Right hindlimb (tissue), 1 donor: ENCODE results near the gene PCGF3.
"Not testable (repeated sequence)": the region's sequence is repeated elsewhere in the genome, so short reads cannot be mapped to it uniquely, and the experiment has no call there.

Experiments
- DNase-seq: peaks from one replicate; pipeline ENCODE4 v3.0.0-alpha.2; 2018

Gene PCGF3

DNA sequence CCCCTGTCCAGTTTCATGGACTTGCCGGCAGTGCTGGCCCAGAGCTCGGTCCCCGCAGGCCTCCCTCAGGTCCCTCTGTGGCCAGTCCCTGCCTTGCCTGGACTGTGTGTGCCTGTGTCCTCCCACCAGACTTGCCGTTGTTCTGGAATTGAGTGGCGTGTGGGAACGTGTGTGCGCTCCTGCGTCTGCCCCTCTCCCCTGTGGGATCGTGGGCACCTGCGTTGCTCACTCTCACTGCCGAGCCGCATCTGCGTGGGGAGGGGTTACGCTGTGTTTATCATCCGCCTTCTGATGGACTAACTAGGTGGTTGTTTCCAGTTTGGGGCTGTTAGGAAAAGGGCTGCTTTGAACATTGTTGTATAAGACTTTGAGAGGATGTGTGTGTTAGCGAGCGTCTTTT, 21.2 kb downstream of the PCGF3 start:
- DNase-seq = no peak

DNA sequence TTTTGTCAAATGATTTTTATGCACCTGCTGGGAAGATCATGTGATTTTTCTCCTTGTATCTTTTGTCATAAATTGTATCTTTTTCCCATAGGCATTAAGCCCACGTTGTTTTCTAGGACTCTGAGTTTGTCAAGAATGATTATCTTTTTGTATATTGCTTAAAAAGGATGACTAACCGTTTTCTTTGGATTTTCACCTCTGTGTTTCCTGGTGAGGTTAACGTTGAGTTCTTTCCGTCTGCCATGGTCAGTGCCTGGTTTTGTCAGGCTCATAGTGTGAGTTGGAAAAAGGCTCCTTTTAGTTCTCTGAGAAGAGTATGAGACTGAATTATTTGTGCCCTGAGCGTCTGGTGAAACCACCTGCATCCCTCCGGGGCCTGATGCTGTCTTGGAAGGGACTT, 21.9 kb downstream of the PCGF3 start:
- DNase-seq = no peak

DNA sequence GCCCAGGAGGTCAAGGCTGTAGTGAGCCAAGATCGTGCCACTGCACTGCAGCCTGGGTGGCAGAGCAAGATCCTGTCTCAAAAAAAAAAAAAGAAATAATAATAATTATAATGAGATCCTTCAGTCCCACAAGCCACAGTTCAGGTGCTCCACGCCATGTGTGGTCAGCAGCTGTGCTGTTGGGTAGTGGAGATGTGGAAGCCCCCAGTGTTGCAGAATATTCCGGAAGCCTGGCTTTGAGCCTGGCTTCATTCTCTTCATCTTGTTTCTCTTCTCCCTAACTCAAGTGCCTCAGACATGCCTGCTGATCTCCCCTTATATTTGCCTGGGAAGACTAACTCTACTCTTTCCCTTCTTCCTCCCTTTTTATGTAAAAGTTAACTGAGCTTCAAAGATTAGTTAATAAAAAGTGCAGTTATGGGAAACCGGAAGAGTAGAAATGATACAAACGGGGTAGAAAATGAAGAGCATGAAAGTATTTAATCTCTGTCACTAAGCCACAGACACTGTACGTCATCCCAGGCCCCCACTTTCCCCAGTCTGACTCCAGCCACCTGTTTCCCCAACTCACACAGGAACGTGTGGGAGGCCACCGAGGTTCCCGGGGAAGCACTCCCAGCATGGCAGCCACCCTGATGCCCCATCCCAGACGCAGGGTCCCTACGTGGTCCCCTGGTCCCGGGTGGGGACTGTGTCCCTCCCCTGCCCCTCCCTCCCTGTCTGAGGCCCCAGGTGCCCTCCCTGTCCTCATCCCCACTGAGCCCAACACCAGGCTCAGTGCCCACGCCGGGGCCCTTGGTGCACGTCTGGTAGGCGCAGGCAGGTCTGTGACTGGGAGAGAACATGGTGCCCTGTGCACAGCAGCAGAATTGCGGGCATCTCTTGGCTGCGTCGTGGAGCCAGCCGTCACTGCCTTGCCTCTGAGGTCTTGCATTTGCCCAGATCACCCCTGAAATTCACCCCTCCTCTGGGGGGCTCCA, 24.0 kb downstream of the PCGF3 start:
- DNase-seq = no peak

- DNase-seq = no peak
Observed at GRCh38 chr4:730511-730910, 24.9 kb downstream of the PCGF3 start.

DNA sequence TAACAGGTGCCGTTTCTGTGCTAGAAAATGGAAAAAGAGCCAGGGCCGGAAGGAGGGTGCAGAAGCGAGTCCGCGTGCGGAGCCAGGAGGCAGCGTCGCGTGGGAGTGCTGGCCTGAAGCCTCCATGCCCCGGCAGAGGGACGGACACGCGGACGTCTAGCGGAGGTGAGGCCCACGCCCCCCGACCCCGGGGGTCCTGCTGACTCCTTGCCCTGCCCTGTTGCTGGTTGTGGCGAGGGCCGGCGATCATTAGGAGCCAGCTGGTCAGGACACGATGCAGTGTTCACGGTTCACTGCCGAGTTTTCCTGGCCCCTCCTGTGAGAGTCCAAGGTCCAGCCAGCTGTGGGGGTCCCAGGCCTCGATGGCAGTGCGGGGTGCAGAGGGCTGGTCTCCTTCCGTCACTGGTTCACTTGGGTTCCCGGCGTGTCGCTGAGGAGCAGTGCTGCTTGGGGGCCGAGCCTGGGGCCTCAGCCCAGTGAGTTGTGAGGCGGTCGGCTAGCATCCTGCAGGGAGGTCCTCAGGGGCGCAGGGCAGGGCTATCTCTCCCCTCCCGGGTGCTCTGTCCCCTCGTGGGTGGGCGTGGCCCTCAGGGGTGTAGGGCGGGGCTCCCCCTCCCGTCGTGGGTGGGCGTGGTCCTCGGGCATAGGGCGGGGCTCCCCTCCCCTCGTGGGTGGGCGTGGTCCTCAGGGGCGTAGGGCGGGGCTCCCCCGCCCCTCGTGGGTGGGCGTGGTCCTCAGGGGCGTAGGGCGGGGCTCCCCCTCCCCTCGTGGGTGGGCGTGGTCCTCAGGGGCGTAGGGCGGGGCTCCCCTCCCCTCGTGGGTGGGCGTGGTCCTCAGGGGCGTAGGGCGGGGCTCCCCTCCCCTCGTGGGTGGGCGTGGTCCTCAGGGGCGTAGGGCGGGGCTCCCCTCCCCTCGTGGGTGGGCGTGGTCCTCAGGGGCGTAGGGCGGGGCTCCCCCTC, 25.6 kb downstream of the PCGF3 start:
- DNase-seq = not testable (repeated sequence)

- DNase-seq = not testable (repeated sequence)
Observed at GRCh38 chr4:731954-732353, 26.3 kb downstream of the PCGF3 start.

DNA sequence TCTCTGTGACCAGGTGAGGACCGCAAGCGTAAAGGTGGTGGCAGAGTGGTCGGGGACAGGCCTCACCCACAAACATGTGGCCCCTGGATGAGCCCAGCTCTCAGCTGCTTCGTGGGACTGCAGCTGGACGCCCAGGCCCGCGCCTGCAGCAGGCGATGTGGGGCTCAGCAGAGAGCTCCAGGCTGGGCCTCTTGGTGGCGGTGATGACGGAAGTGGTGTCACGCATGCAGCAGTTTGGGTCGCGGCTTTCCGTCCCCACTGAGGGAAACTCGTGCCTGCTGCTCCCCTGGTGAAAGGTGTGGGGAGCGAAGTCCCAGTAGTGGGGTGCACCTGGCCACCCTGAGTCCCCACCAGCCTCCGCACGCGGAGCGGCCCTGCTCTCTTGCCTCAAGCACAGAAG, 26.9 kb downstream of the PCGF3 start:
- no peak for DNase-seq

DNA sequence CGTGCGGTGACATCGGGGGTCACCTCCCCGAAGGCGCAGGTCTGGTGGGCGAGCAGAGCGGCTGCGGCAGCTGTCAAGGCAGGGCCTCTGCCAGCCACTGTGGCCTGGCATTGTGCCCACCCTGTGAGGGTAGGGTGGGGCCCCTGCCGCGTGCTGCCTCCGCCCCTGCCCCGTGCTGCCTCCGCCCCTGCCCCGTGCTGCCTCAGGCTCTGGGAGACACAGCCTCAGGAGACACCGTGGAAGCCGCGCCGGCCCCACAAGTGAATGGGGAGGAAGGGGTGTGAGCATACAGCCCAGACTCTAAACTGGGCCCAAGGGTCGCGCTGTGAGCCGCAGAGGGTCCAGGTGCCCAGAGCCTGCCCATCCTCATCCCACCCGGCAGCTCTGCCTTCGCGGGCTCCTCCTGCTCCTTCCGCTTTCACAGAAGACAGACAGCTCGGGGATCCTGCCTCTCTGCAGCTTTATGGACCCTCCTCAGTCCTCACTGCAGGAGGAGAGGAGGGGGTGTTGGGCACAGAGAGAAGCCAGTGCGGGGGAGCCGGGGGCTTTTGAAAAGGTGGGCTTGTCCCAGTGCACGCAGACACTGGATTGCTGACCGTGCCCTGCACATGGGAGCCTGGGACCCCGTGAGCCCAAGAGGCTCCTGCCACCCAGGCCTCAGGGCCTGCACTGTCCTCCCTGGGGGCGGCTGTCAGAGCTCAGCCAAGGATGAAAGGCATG, 27.4 kb downstream of the PCGF3 start:
- DNase-seq = peak; percentile 55

DNA sequence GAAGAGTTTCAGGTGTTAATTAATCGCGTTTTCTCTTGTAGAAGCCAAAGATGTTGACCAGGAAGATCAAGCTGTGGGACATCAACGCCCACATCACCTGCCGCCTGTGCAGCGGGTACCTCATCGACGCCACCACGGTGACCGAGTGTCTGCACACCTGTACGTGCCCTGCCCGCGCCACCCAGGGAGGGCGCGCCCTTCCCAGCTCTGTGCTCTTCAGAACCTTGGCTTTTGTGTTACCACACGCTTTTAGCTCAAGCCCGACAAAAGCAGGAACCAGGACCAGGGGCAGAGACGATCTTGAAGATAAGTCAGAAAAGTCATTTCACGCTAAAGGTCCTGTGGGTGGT, 28.0 kb downstream of the PCGF3 start:
- DNase-seq = no peak

DNA sequence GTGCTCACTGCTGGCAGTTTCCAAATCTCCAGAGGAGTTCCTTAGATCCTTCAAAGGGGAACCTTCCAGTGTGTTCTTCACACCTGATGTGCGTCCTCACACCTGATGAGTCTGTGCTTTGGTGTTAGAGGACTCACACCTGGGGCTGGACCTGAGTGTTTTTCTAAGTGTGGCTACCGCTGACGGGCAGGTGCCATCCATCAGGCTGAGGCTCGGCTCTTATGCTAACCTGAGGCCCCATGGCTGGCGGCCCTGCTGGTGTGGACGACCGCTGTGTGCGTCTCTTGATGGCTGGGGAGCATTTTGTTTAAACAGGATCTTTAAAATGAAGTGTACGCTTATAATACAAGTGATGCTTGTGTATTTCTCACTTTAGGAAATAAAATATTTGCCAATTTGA, 28.4 kb downstream of the PCGF3 start:
- no peak for DNase-seq

GRCh38 chr4:734951-735350, 29.3 kb downstream of the PCGF3 start:
- DNase-seq = no peak

- no peak for DNase-seq
Observed at GRCh38 chr4:735583-735982, 30.0 kb downstream of the PCGF3 start.

GRCh38 chr4:736561-736960, 30.9 kb downstream of the PCGF3 start:
- not testable (repeated sequence) for DNase-seq

GRCh38 chr4:738781-739280, 33.2 kb downstream of the PCGF3 start:
- no peak for DNase-seq

DNA sequence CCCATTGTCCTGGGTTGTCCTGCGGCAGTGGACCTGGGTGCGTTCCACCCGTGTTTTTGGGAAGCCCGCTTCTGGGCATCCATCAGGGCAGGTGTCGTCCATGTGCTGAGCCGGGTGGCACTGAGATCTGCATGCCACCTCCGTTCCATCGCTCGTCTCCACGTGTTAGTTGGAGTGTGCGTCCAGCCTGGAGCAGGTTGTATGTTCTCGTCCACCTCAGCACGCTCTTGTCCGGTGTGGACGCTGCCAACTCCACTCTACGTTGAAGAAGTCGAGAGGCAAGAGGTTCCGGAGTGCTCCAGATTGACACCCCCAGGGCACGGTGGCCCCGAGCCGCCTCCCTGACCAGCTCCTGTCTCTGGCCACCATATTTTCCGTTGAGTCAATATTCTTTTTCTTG, 33.9 kb downstream of the PCGF3 start:
- DNase-seq = no peak

GRCh38 chr4:740011-740410, 34.4 kb downstream of the PCGF3 start:
- DNase-seq = no peak

- DNase-seq = no peak
Observed at GRCh38 chr4:740656-741282, 35.1 kb downstream of the PCGF3 start.

- no peak for DNase-seq
Observed at GRCh38 chr4:742096-742741, 36.6 kb downstream of the PCGF3 start.

DNA sequence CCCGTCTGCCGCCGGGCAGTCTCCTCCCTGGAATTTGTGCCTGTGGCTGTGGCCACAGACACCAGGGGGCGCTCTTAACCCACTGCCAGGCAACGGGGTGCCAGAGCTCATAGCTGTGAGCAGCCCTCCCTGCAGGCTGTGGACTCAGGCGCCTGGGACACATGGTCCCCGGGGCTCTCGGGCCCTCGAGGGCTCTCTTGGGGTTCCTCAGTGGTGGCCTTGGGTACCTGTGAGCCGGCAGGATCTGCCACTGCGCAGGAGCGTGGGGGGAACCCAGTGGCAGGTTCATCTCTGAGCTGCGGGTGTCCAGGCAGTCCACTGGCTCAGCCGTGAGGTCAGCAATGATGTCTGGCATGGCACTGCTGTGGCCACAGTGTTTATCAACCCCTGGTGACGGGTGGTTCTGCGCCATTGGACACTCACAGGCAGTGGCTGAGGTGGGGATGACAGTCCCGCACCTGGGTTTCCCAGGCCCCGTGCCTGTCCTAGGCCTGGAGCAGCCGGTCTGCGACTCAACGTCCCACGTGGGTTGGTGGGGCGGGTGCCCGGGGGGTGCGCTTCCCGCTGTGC, 37.2 kb downstream of the PCGF3 start:
- DNase-seq = peak; percentile 67

- no peak for DNase-seq
Observed at GRCh38 chr4:743463-744211, 38.0 kb downstream of the PCGF3 start.
